Keratinocyte (primary cell): ENCODE results near the gene UBTFL1.

Experiments
- CTCF ChIP-seq, 3 experiments: IDR thresholded peaks in 1 of 3; conservative IDR thresholded peaks in 1 of 3; optimal IDR thresholded peaks in 1 of 3; 2 replicates in 2 of 3; 3 replicates in 1 of 3; pipeline versions ENCODE3 to v1.5.1; 2011; ENCODE audit warnings: low read length in 3 of 3, mild to moderate bottlenecking in 3 of 3, moderate library complexity in 2 of 3, control low read depth in 1 of 3, inconsistent platforms in 1 of 3; ENCODE audit not compliant: insufficient read depth in 2 of 3; ENCODE audit errors: extremely low read depth in 1 of 3
- EZH2 ChIP-seq: IDR thresholded peaks from one replicate; pipeline ENCODE4 v1.6.1; 2012; ENCODE audit warnings: inconsistent platforms, mild to moderate bottlenecking, low read length, moderate library complexity

- TF ChIP-seq CTCF (optimal IDR thresholded peaks at IDR 0.05 in 1 of 3, IDR thresholded peaks at IDR 0.05 in 1 of 3, conservative IDR thresholded peaks at IDR 0.05 in 1 of 3; ENCODE audit: extremely low read depth in 1 of 3, insufficient read depth in 2 of 3, low read length in 3 of 3): no peak
- TF ChIP-seq EZH2: no peak
Observed at GRCh38 chr11:90120191-90120590, 34.4 kb downstream of the UBTFL1 start.
